HG03108 (cell line): ENCODE results near the gene SYT8.
"Not testable (repeated sequence)": the region's sequence is repeated elsewhere in the genome, so short reads cannot be mapped to it uniquely, and the experiment has no call there.

Experiments used
- ATAC-seq: cut with Tn5 transposase; IDR thresholded peaks from one replicate; pipeline ENCODE4 v1.9.1; 2021; ENCODE audit warnings: moderate library complexity; ENCODE audit not compliant: unreplicated experiment

The SYT8 gene

GRCh38 chr11:1871531-1871930, 36.7 kb downstream of the SYT8 start:
- ATAC-seq, result no peak

GRCh38 chr11:1872267-1872985, 37.6 kb downstream of the SYT8 start:
- no peak for ATAC-seq

- ATAC-seq, result no peak
These were observed 38.4 kb downstream of the SYT8 start for GRCh38 chr11:1873048-1873812.

GRCh38 chr11:1873813-1874150, 39.0 kb downstream of the SYT8 start:
- not testable (repeated sequence) for ATAC-seq

GRCh38 chr11:1874441-1875092, 39.8 kb downstream of the SYT8 start:
- not testable (repeated sequence) for ATAC-seq

- no peak for ATAC-seq
These were observed 40.5 kb downstream of the SYT8 start for GRCh38 chr11:1875093-1875850.

- not testable (repeated sequence) for ATAC-seq
These were observed 41.1 kb downstream of the SYT8 start for GRCh38 chr11:1875851-1876301.

GRCh38 chr11:1876361-1877063, 41.7 kb downstream of the SYT8 start:
- no peak for ATAC-seq

GRCh38 chr11:1877211-1878136, 42.7 kb downstream of the SYT8 start:
- no peak for ATAC-seq

GRCh38 chr11:1878137-1879031, 43.6 kb downstream of the SYT8 start:
- ATAC-seq, result no peak

GRCh38 chr11:1879342-1879940, 44.7 kb downstream of the SYT8 start:
- ATAC-seq, result no peak

GRCh38 chr11:1879941-1880720, 45.3 kb downstream of the SYT8 start:
- ATAC-seq, result no peak

GRCh38 chr11:1880746-1881441, 46.1 kb downstream of the SYT8 start:
- no peak for ATAC-seq

GRCh38 chr11:1881442-1882264, 46.9 kb downstream of the SYT8 start:
- no peak for ATAC-seq

- ATAC-seq, result peak; percentile 50
These were observed 47.8 kb downstream of the SYT8 start for GRCh38 chr11:1882265-1883238.
